Stimulated activated CD8-positive, alpha-beta memory T cell treated with anti-CD3 and anti-CD28 coated beads, Interleukin-12 subunit alpha, Interleukin-12 subunit beta, amount 100 ng/mL, for 24 hours (primary cell): Measurements from ENCODE around the gene MYH11.
"Not testable (repeated sequence)": the region's sequence is repeated elsewhere in the genome, so short reads cannot be mapped to it uniquely, and the experiment has no call there.

Experiments used
- DNase-seq: peaks from one replicate; pipeline ENCODE4 v3.0.0-alpha.2; 2020; ENCODE audit errors: extremely low read depth

Gene MYH11

GRCh38 chr16:15839204-15839603 lies 17.6 kb downstream of the MYH11 start:
- not testable (repeated sequence) for DNase-seq

- no peak for DNase-seq
Observed at GRCh38 chr16:15837761-15838160, 19.1 kb downstream of the MYH11 start.

GRCh38 chr16:15836965-15837611 lies 19.7 kb downstream of the MYH11 start:
- DNase-seq, result no peak

GRCh38 chr16:15836074-15836473 lies 20.8 kb downstream of the MYH11 start:
- DNase-seq, result no peak

- no peak for DNase-seq
Observed at GRCh38 chr16:15835136-15835878, 21.5 kb downstream of the MYH11 start.

GRCh38 chr16:15834502-15834901 lies 22.3 kb downstream of the MYH11 start:
- DNase-seq, result no peak

- no peak for DNase-seq
Observed at GRCh38 chr16:15833541-15833940, 23.3 kb downstream of the MYH11 start.

GRCh38 chr16:15832241-15832640 lies 24.6 kb downstream of the MYH11 start:
- DNase-seq, result no peak

- no peak for DNase-seq
Observed at GRCh38 chr16:15830832-15831451, 25.9 kb downstream of the MYH11 start.

GRCh38 chr16:15829460-15829859 lies 27.4 kb downstream of the MYH11 start:
- no peak for DNase-seq

- DNase-seq, result no peak
Observed at GRCh38 chr16:15827709-15828343, 29.0 kb downstream of the MYH11 start.

- no peak for DNase-seq
Observed at GRCh38 chr16:15827299-15827698, 29.5 kb downstream of the MYH11 start.

GRCh38 chr16:15825750-15826305 lies 31.0 kb downstream of the MYH11 start:
- DNase-seq, result no peak

- no peak for DNase-seq
Observed at GRCh38 chr16:15822957-15823356, 33.9 kb downstream of the MYH11 start.

- DNase-seq, result no peak
Observed at GRCh38 chr16:15820837-15821236, 36.0 kb downstream of the MYH11 start.

GRCh38 chr16:15819046-15819445 lies 37.8 kb downstream of the MYH11 start:
- no peak for DNase-seq

GRCh38 chr16:15817446-15817845 lies 39.4 kb downstream of the MYH11 start:
- DNase-seq, result no peak

GRCh38 chr16:15816228-15816627 lies 40.6 kb downstream of the MYH11 start:
- no peak for DNase-seq

GRCh38 chr16:15812401-15812750 lies 44.5 kb downstream of the MYH11 start:
- DNase-seq, result not testable (repeated sequence)

GRCh38 chr16:15811481-15812400 lies 45.1 kb downstream of the MYH11 start:
- DNase-seq, result no peak

- no peak for DNase-seq
Observed at GRCh38 chr16:15810949-15811348, 45.9 kb downstream of the MYH11 start.
